ENCODE data around the gene RLBP1.

The RLBP1 gene

GRCh38 chr15:89177633-89178306 is 43.6 kb downstream of the RLBP1 start:
- Histone ChIP-seq H3K9me3 (ENCODE audit: control insufficient read depth, low read length) (no peaks in the 10 kb centered on the region), H3K4me3 (ENCODE audit: extremely low read depth, insufficient read depth, low read length, poor library complexity, severe bottlenecking) (no peak overlapping the region), H3K27ac (ENCODE audit: low read depth, low read length, severe bottlenecking) (no peak overlapping the region), H3K36me3 (ENCODE audit: control insufficient read depth, insufficient read depth, low read length) (peaks cover 28% of the 10 kb centered on the region), H3K4me1 (ENCODE audit: control insufficient read depth, insufficient read depth, low read length, poor library complexity, severe bottlenecking) (no peaks in the 10 kb centered on the region)
- WGBS, 2 experiments (ENCODE audit: insufficient coverage in 2 of 2), result 14 to 25% methylated on average over 4 to 5 of the region's 6 CpGs

GRCh38 chr15:89177116-89177515 is 44.3 kb downstream of the RLBP1 start:
- H3K27ac ChIP-seq (ENCODE audit: low read depth, low read length, severe bottlenecking), result no peak overlapping the region
- WGBS, 2 experiments (ENCODE audit: insufficient coverage in 2 of 2), result 97 to 99% methylated on average over 12 of the region's 12 CpGs
- no peaks in the 10 kb centered on the region for H3K4me1 ChIP-seq (ENCODE audit: control insufficient read depth, insufficient read depth, low read length, poor library complexity, severe bottlenecking)
- no peak overlapping the region for H3K4me3 ChIP-seq (ENCODE audit: extremely low read depth, insufficient read depth, low read length, poor library complexity, severe bottlenecking)
- no peaks in the 10 kb centered on the region for H3K9me3 ChIP-seq (ENCODE audit: control insufficient read depth, low read length)
- H3K36me3 ChIP-seq (ENCODE audit: control insufficient read depth, insufficient read depth, low read length), result peaks cover 24% of the 10 kb centered on the region

GRCh38 chr15:89175617-89176191 is 45.7 kb downstream of the RLBP1 start:
- Histone ChIP-seq H3K9me3 (ENCODE audit: control insufficient read depth, low read length) (no peaks in the 10 kb centered on the region), H3K27ac (ENCODE audit: low read depth, low read length, severe bottlenecking) (no peak overlapping the region), H3K36me3 (ENCODE audit: control insufficient read depth, insufficient read depth, low read length) (peaks cover 24% of the 10 kb centered on the region), H3K4me3 (ENCODE audit: extremely low read depth, insufficient read depth, low read length, poor library complexity, severe bottlenecking) (no peak overlapping the region), H3K4me1 (ENCODE audit: control insufficient read depth, insufficient read depth, low read length, poor library complexity, severe bottlenecking) (no peaks in the 10 kb centered on the region)
- WGBS, 2 experiments (ENCODE audit: insufficient coverage in 2 of 2), result 87 to 97% methylated on average over 9 to 10 of the region's 13 CpGs

GRCh38 chr15:89174476-89174875 is 46.9 kb downstream of the RLBP1 start:
- Histone ChIP-seq H3K36me3 (ENCODE audit: control insufficient read depth, insufficient read depth, low read length) (peaks cover 24% of the 10 kb centered on the region), H3K4me3 (ENCODE audit: extremely low read depth, insufficient read depth, low read length, poor library complexity, severe bottlenecking) (no peak overlapping the region), H3K9me3 (ENCODE audit: control insufficient read depth, low read length) (no peaks in the 10 kb centered on the region), H3K4me1 (ENCODE audit: control insufficient read depth, insufficient read depth, low read length, poor library complexity, severe bottlenecking) (no peaks in the 10 kb centered on the region), H3K27ac (ENCODE audit: low read depth, low read length, severe bottlenecking) (no peak overlapping the region)
- 84 to 88% methylated on average over 4 of the region's 5 CpGs for WGBS, 2 experiments (ENCODE audit: insufficient coverage in 2 of 2)

- 100% methylated on average over 1 of the region's 2 CpGs for WGBS, 2 experiments (ENCODE audit: insufficient coverage in 2 of 2)
- Histone ChIP-seq H3K9me3 (ENCODE audit: control insufficient read depth, low read length) (no peaks in the 10 kb centered on the region), H3K36me3 (ENCODE audit: control insufficient read depth, insufficient read depth, low read length) (peaks cover 18% of the 10 kb centered on the region), H3K4me3 (ENCODE audit: extremely low read depth, insufficient read depth, low read length, poor library complexity, severe bottlenecking) (no peak overlapping the region), H3K4me1 (ENCODE audit: control insufficient read depth, insufficient read depth, low read length, poor library complexity, severe bottlenecking) (peaks cover 6% of the 10 kb centered on the region), H3K27ac (ENCODE audit: low read depth, low read length, severe bottlenecking) (no peak overlapping the region)
These were observed 48.5 kb downstream of the RLBP1 start for GRCh38 chr15:89172921-89173320.

- peaks cover 13% of the 10 kb centered on the region for H3K4me1 ChIP-seq (ENCODE audit: control insufficient read depth, insufficient read depth, low read length, poor library complexity, severe bottlenecking)
- 45 to 48% methylated on average over 10 of the region's 12 CpGs for WGBS, 2 experiments (ENCODE audit: insufficient coverage in 2 of 2)
- peaks cover 9% of the 10 kb centered on the region for H3K36me3 ChIP-seq (ENCODE audit: control insufficient read depth, insufficient read depth, low read length)
- H3K27ac ChIP-seq (ENCODE audit: low read depth, low read length, severe bottlenecking), result no peak overlapping the region
- no peak overlapping the region for H3K4me3 ChIP-seq (ENCODE audit: extremely low read depth, insufficient read depth, low read length, poor library complexity, severe bottlenecking)
- H3K9me3 ChIP-seq (ENCODE audit: control insufficient read depth, low read length), result no peaks in the 10 kb centered on the region
These were observed 50.0 kb downstream of the RLBP1 start for GRCh38 chr15:89171136-89172072.

GRCh38 chr15:89170364-89170763 is 51.0 kb downstream of the RLBP1 start:
- H3K36me3 ChIP-seq (ENCODE audit: control insufficient read depth, insufficient read depth, low read length), result no peaks in the 10 kb centered on the region
- H3K4me1 ChIP-seq (ENCODE audit: control insufficient read depth, insufficient read depth, low read length, poor library complexity, severe bottlenecking), result peaks cover 20% of the 10 kb centered on the region
- H3K4me3 ChIP-seq (ENCODE audit: extremely low read depth, insufficient read depth, low read length, poor library complexity, severe bottlenecking), result no peak overlapping the region
- WGBS, 2 experiments (ENCODE audit: insufficient coverage in 2 of 2), result 100% methylated on average over 3 of the region's 3 CpGs; no CpG with 5 or more reads in 1 of the 2 experiments
- no peak overlapping the region for H3K27ac ChIP-seq (ENCODE audit: low read depth, low read length, severe bottlenecking)
- H3K9me3 ChIP-seq (ENCODE audit: control insufficient read depth, low read length), result no peaks in the 10 kb centered on the region

GRCh38 chr15:89168316-89168833 is 53.0 kb downstream of the RLBP1 start:
- Histone ChIP-seq H3K4me1 (ENCODE audit: control insufficient read depth, insufficient read depth, low read length, poor library complexity, severe bottlenecking) (peaks cover 20% of the 10 kb centered on the region), H3K36me3 (ENCODE audit: control insufficient read depth, insufficient read depth, low read length) (no peaks in the 10 kb centered on the region), H3K4me3 (ENCODE audit: extremely low read depth, insufficient read depth, low read length, poor library complexity, severe bottlenecking) (no peak overlapping the region), H3K9me3 (ENCODE audit: control insufficient read depth, low read length) (no peaks in the 10 kb centered on the region), H3K27ac (ENCODE audit: low read depth, low read length, severe bottlenecking) (peak overlapping the region; percentile 46)

GRCh38 chr15:89167267-89168176 is 53.9 kb downstream of the RLBP1 start:
- 78 to 80% methylated on average over 4 to 6 of the region's 7 CpGs for WGBS, 2 experiments (ENCODE audit: insufficient coverage in 2 of 2)
- H3K4me1 ChIP-seq (ENCODE audit: control insufficient read depth, insufficient read depth, low read length, poor library complexity, severe bottlenecking), result peaks cover 20% of the 10 kb centered on the region
- H3K27ac ChIP-seq (ENCODE audit: low read depth, low read length, severe bottlenecking), result peak overlapping the region; percentile 51
- no peak overlapping the region for H3K4me3 ChIP-seq (ENCODE audit: extremely low read depth, insufficient read depth, low read length, poor library complexity, severe bottlenecking)
- H3K9me3 ChIP-seq (ENCODE audit: control insufficient read depth, low read length), result no peaks in the 10 kb centered on the region
- H3K36me3 ChIP-seq (ENCODE audit: control insufficient read depth, insufficient read depth, low read length), result no peaks in the 10 kb centered on the region

- Histone ChIP-seq H3K27ac (ENCODE audit: low read depth, low read length, severe bottlenecking) (no peak overlapping the region), H3K9me3 (ENCODE audit: control insufficient read depth, low read length) (no peaks in the 10 kb centered on the region), H3K4me3 (ENCODE audit: extremely low read depth, insufficient read depth, low read length, poor library complexity, severe bottlenecking) (no peak overlapping the region), H3K4me1 (ENCODE audit: control insufficient read depth, insufficient read depth, low read length, poor library complexity, severe bottlenecking) (peaks cover 20% of the 10 kb centered on the region), H3K36me3 (ENCODE audit: control insufficient read depth, insufficient read depth, low read length) (no peaks in the 10 kb centered on the region)
- WGBS, 2 experiments (ENCODE audit: insufficient coverage in 2 of 2), result 20 to 43% methylated on average over 1 of the region's 2 CpGs
These were observed 55.7 kb downstream of the RLBP1 start for GRCh38 chr15:89165677-89166076.
